ENCODE measurements around the gene S100A2. TPM values are rescaled to one million over a fixed set of nuclear protein-coding genes. Genes with fewer than 3 reads are reported as not detected.

Gene S100A2
- total RNA-seq, 1 donor from 2014 or later = 2.3 TPM

- DNase-seq (ENCODE audit: missing footprints) = no peak
- intact Hi-C loops (cut with DNase I) = loop anchor here (2.0 kb wide), 1 partner anchor 16 kb away; no protein-coding TSS in a partner anchor
- no peak for ATAC-seq
Measured at GRCh38 chr1:153550827-153551500, 14.7 kb downstream of the S100A2 start.

GRCh38 chr1:153550398-153550758, 15.3 kb downstream of the S100A2 start:
- intact Hi-C loops (cut with DNase I) = loop anchor here (2.0 kb wide), 1 partner anchor 16 kb away; no protein-coding TSS in a partner anchor
- DNase-seq (ENCODE audit: missing footprints) (no peak), ATAC-seq (no peak)

GRCh38 chr1:153549741-153550397, 15.8 kb downstream of the S100A2 start:
- DNase-seq (ENCODE audit: missing footprints) (no peak), ATAC-seq (no peak)
- intact Hi-C loops (cut with DNase I) = loop anchor here (2.0 kb wide), 1 partner anchor 17 kb away; no protein-coding TSS in a partner anchor

- intact Hi-C loops (cut with DNase I) = no loop called here
- peak; percentile 79 for DNase-seq (ENCODE audit: missing footprints)
- peak; percentile 57 for ATAC-seq
Measured at GRCh38 chr1:153548722-153549688, 16.6 kb downstream of the S100A2 start, which contains the start of gene S100A3. S100A3 (minus strand) TSS chr1:153549258; CDS start chr1:153548485, 773 bp downstream.

GRCh38 chr1:153547560-153548551, 17.8 kb downstream of the S100A2 start:
- DNase-seq (ENCODE audit: missing footprints) (no peak), ATAC-seq (no peak)
- intact Hi-C loops (cut with DNase I) = loop anchor here (1.0 kb wide), 1 partner anchor 14 kb away; no protein-coding TSS in a partner anchor

GRCh38 chr1:153546796-153547559, 18.7 kb downstream of the S100A2 start:
- intact Hi-C loops (cut with DNase I) = loop anchor here (1.0 kb wide), 1 partner anchor 13 kb away; no protein-coding TSS in a partner anchor
- no peak for DNase-seq (ENCODE audit: missing footprints)
- ATAC-seq = no peak

- DNase-seq (ENCODE audit: missing footprints) = no peak
- intact Hi-C loops (cut with DNase I) = no loop called here
- no peak for ATAC-seq
Measured at GRCh38 chr1:153546371-153546770, 19.3 kb downstream of the S100A2 start.

- peak; percentile 92 for ATAC-seq
- intact Hi-C loops (cut with DNase I) = no loop called here
- peak; percentile 96 for DNase-seq (ENCODE audit: missing footprints)
Measured at GRCh38 chr1:153545067-153546055, 20.3 kb downstream of the S100A2 start, which contains the start of gene S100A4. S100A4 (minus strand) TSS chr1:153545806; CDS start chr1:153544794, 1,012 bp downstream.

- no peak for DNase-seq (ENCODE audit: missing footprints)
- intact Hi-C loops (cut with DNase I) = no loop called here
- ATAC-seq = no peak
Measured at GRCh38 chr1:153544453-153545066, 21.1 kb downstream of the S100A2 start.

- ATAC-seq = no peak
- intact Hi-C loops (cut with DNase I) = no loop called here
- DNase-seq (ENCODE audit: missing footprints) = no peak
Measured at GRCh38 chr1:153543736-153544135, 21.9 kb downstream of the S100A2 start.

- DNase-seq (ENCODE audit: missing footprints) (no peak), ATAC-seq (no peak)
- intact Hi-C loops (cut with DNase I) = no loop called here
Measured at GRCh38 chr1:153542956-153543711, 22.5 kb downstream of the S100A2 start.

- intact Hi-C loops (cut with DNase I) = no loop called here
- no peak for DNase-seq (ENCODE audit: missing footprints)
- ATAC-seq = no peak
Measured at GRCh38 chr1:153541641-153542590, 23.7 kb downstream of the S100A2 start.

GRCh38 chr1:153540394-153541361, 25.0 kb downstream of the S100A2 start, which contains the start of gene S100A5:
S100A5 (minus strand) TSS chr1:153540934; CDS start chr1:153540191, 743 bp downstream.
- no peak for ATAC-seq

More at GRCh38 chr1:153540394-153541361, 25.0 kb downstream of the S100A2 start, which contains the start of gene S100A5:
- intact Hi-C loops (cut with DNase I) = no loop called here
- DNase-seq (ENCODE audit: missing footprints) = no peak
